ENCODE results near the gene LRP5.

Gene LRP5

GRCh38 chr11:68372625-68373024 is 60.2 kb downstream of the LRP5 start:
- Histone ChIP-seq H3K27ac (ENCODE audit: poor library complexity, severe bottlenecking) (no peak overlapping the region), H3K4me1 (ENCODE audit: insufficient read depth, poor library complexity, severe bottlenecking) (no peaks in the 10 kb centered on the region), H3K36me3 (ENCODE audit: low read depth) (peaks cover under 1% of the 10 kb centered on the region; the same call in 1 of the 2 replicates), H3K4me3 (ENCODE audit: severe bottlenecking) (no peak overlapping the region), H3K9me3 (ENCODE audit: severe bottlenecking) (no peaks in the 10 kb centered on the region), H3K27me3 (ENCODE audit: insufficient read depth, poor library complexity, severe bottlenecking) (no peaks in the 10 kb centered on the region)
- TF ChIP-seq CTCF (IDR thresholded peaks at IDR 0.05; ENCODE audit: poor library complexity, severe bottlenecking): no peak
- ATAC-seq (ENCODE audit: low read depth) (no peak), DNase-seq (ENCODE audit: low spot score) (no peak)

GRCh38 chr11:68373189-68373814 is 60.9 kb downstream of the LRP5 start:
- H3K4me1 ChIP-seq (ENCODE audit: insufficient read depth, poor library complexity, severe bottlenecking): no peaks in the 10 kb centered on the region
- no peaks in the 10 kb centered on the region for H3K36me3 ChIP-seq (ENCODE audit: low read depth)
- H3K27ac ChIP-seq (ENCODE audit: poor library complexity, severe bottlenecking): no peak overlapping the region
- H3K9me3 ChIP-seq (ENCODE audit: severe bottlenecking): no peaks in the 10 kb centered on the region
- TF ChIP-seq CTCF (IDR thresholded peaks at IDR 0.05; ENCODE audit: poor library complexity, severe bottlenecking): no peak
- no peaks in the 10 kb centered on the region for H3K27me3 ChIP-seq (ENCODE audit: insufficient read depth, poor library complexity, severe bottlenecking)
- H3K4me3 ChIP-seq (ENCODE audit: severe bottlenecking): no peak overlapping the region
- no peak for DNase-seq (ENCODE audit: low spot score)
- no peak for ATAC-seq (ENCODE audit: low read depth)

- no peaks in the 10 kb centered on the region for H3K27me3 ChIP-seq (ENCODE audit: insufficient read depth, poor library complexity, severe bottlenecking)
- no peak overlapping the region for H3K4me3 ChIP-seq (ENCODE audit: severe bottlenecking)
- no peak overlapping the region for H3K27ac ChIP-seq (ENCODE audit: poor library complexity, severe bottlenecking)
- no peaks in the 10 kb centered on the region for H3K4me1 ChIP-seq (ENCODE audit: insufficient read depth, poor library complexity, severe bottlenecking)
- TF ChIP-seq CTCF (IDR thresholded peaks at IDR 0.05; ENCODE audit: poor library complexity, severe bottlenecking): no peak
- ATAC-seq (ENCODE audit: low read depth) (no peak), DNase-seq (ENCODE audit: low spot score) (no peak)
- H3K9me3 ChIP-seq (ENCODE audit: severe bottlenecking): no peaks in the 10 kb centered on the region
- no peaks in the 10 kb centered on the region for H3K36me3 ChIP-seq (ENCODE audit: low read depth)
Measured at GRCh38 chr11:68373815-68374501, 61.6 kb downstream of the LRP5 start.

- no peak for DNase-seq (ENCODE audit: low spot score)
- H3K27me3 ChIP-seq (ENCODE audit: insufficient read depth, poor library complexity, severe bottlenecking): no peaks in the 10 kb centered on the region
- no peak for TF ChIP-seq CTCF (IDR thresholded peaks at IDR 0.05; ENCODE audit: poor library complexity, severe bottlenecking)
- no peak overlapping the region for H3K4me3 ChIP-seq (ENCODE audit: severe bottlenecking)
- H3K4me1 ChIP-seq (ENCODE audit: insufficient read depth, poor library complexity, severe bottlenecking): no peaks in the 10 kb centered on the region
- H3K27ac ChIP-seq (ENCODE audit: poor library complexity, severe bottlenecking): no peak overlapping the region
- no peaks in the 10 kb centered on the region for H3K9me3 ChIP-seq (ENCODE audit: severe bottlenecking)
- no peak for ATAC-seq (ENCODE audit: low read depth)
- no peaks in the 10 kb centered on the region for H3K36me3 ChIP-seq (ENCODE audit: low read depth)
Measured at GRCh38 chr11:68374531-68374930, 62.1 kb downstream of the LRP5 start.

- no peak for TF ChIP-seq CTCF (IDR thresholded peaks at IDR 0.05; ENCODE audit: poor library complexity, severe bottlenecking)
- H3K27ac ChIP-seq (ENCODE audit: poor library complexity, severe bottlenecking): no peak overlapping the region
- no peaks in the 10 kb centered on the region for H3K36me3 ChIP-seq (ENCODE audit: low read depth)
- no peak for ATAC-seq (ENCODE audit: low read depth)
- peaks cover 6% of the 10 kb centered on the region for H3K4me1 ChIP-seq (ENCODE audit: insufficient read depth, poor library complexity, severe bottlenecking)
- H3K4me3 ChIP-seq (ENCODE audit: severe bottlenecking): no peak overlapping the region
- no peak for DNase-seq (ENCODE audit: low spot score)
- no peaks in the 10 kb centered on the region for H3K27me3 ChIP-seq (ENCODE audit: insufficient read depth, poor library complexity, severe bottlenecking)
- no peaks in the 10 kb centered on the region for H3K9me3 ChIP-seq (ENCODE audit: severe bottlenecking)
Measured at GRCh38 chr11:68375337-68375736, 62.9 kb downstream of the LRP5 start.

Data from RWPE2 (cell line).